Lower leg skin (tissue), 4 donors: Measurements from ENCODE around the gene CDH23. TPM values are rescaled to one million over a fixed set of nuclear protein-coding genes. Genes with fewer than 3 reads are reported as not detected.

Experiments used
- DNase-seq, 2 donors: peaks; one replicate each; pipeline ENCODE4 v3.0.0-alpha.2; 2019; ENCODE audit warnings: low spot score in 2 of 2
- H3K4me3 ChIP-seq: fragments of 200-600 bp; sonication (generic); 2 replicates; pipeline ENCODE4 v1.5.1; 2017; ENCODE audit warnings: mild to moderate bottlenecking, low read depth; ENCODE audit not compliant: poor library complexity, severe bottlenecking
- POLR2A ChIP-seq, 2 donors: fragments of 450-650 bp; IDR thresholded peaks; one replicate each; pipeline ENCODE4 v1.6.1; 2016 to 2017; ENCODE audit warnings: antibody characterized with exemption in 2 of 2, mild to moderate bottlenecking in 1 of 2, moderate library complexity in 1 of 2
- WGBS, 2 donors: methylation state at CpG; one replicate each; pipeline ENCODE4 v1.1.5; 2018; 5-methylcytosine and 5-hydroxymethylcytosine counted together
- intact Hi-C: fragments of 100-400 bp; cut with DNase I; formaldehyde crosslinking; loops from one replicate; pipeline ENCODE4 v1.15.0; 2023; ENCODE audit warnings: low total_unique reads
- total RNA-seq, 4 donors: library from RNA; depleted of rRNA; stranded (reverse); fragments of >200 nt; gene quantifications; one replicate each; pipeline ENCODE4 v1.1.0, GENCODE V29; 2016
- TF ChIP-seq, protein P1 (sequence below), 3 donors: fragments of 450-650 bp; IDR thresholded peaks; one replicate each; pipeline ENCODE4 v1.5.1; 2016; ENCODE audit warnings: antibody characterized with exemption in 3 of 3, mild to moderate bottlenecking in 3 of 3, moderate library complexity in 2 of 3

Gene CDH23
- total RNA-seq, 4 donors from 2014 or later: 1.7 to 9.2 (median 2.6) TPM

DNA sequence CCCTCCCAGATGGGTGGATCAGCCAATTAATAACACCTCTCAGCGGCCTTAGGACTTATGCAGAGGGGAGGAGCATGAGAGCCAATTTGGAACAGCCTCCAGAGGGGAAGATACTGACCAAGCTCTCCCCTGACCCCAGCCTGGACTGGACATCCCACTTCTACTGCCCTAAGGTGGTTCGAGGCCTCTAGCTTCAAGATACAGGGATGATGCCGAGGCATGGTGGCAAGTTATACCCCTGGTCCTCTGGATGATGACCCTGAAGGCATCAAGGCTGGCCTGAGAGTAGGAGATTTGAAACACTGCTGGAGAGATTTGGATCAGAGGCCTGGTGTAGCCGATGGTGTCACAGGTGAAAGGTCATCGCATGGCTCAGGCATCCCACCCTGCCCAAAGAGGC lies 3.2 kb downstream of the CDH23 start:
- TF ChIP-seq POLR2A (IDR thresholded peaks at IDR 0.05): no peak
- 81 to 88% methylated on average over 5 of the region's 5 CpGs for WGBS, 2 donors
- no peak overlapping the region for H3K4me3 ChIP-seq
- peak in 1 of 2 donors; percentile 57 for DNase-seq
- intact Hi-C loops: no loop called here

DNA sequence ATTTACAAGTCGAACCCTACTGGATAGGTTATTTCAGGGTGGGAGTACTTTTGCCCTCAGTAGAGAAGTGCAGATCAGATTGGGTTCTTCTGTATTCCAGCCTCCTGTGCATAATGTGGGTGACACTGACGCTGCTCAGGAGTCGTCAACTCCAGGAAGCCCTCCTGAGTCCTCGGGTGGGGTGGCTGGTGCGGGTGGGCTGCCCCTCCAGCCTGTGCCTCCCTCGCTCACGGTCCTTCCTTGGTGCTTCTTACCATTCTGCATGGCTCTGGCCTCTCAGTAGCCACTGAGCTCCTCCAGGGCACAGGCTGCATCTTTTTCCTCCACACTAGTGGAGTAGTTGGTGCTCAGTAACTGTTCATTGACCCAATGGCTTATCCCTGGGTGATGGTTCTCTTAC lies 4.3 kb downstream of the CDH23 start:
- 91 to 94% methylated on average over 7 of the region's 7 CpGs for WGBS, 2 donors
- TF ChIP-seq POLR2A (IDR thresholded peaks at IDR 0.05): no peak
- TF ChIP-seq, protein P1, sequence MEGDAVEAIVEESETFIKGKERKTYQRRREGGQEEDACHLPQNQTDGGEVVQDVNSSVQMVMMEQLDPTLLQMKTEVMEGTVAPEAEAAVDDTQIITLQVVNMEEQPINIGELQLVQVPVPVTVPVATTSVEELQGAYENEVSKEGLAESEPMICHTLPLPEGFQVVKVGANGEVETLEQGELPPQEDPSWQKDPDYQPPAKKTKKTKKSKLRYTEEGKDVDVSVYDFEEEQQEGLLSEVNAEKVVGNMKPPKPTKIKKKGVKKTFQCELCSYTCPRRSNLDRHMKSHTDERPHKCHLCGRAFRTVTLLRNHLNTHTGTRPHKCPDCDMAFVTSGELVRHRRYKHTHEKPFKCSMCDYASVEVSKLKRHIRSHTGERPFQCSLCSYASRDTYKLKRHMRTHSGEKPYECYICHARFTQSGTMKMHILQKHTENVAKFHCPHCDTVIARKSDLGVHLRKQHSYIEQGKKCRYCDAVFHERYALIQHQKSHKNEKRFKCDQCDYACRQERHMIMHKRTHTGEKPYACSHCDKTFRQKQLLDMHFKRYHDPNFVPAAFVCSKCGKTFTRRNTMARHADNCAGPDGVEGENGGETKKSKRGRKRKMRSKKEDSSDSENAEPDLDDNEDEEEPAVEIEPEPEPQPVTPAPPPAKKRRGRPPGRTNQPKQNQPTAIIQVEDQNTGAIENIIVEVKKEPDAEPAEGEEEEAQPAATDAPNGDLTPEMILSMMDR (IDR thresholded peaks at IDR 0.05): no peak
- DNase-seq: peak in 1 of 2 donors; percentile 75
- H3K4me3 ChIP-seq: no peak overlapping the region
- intact Hi-C loops: no loop called here

DNA sequence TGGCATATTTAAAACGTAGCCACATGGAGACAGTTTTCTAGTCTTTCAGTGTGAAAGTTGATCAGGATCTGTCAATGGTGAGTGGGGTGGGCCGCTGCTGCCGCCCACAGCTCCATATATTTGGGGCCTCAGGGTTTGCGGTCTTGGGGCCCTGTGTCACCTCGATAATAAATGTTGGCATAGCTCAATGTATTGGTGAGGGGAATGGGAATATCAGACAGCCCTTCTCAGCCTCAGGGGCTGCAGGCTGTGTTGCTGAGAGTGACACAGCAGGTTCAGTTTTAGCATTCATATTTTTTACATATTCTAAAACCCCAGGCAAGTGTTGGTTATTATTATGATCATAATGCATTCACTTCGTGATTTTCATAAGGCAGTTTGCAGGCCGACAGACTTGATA lies 5.3 kb downstream of the CDH23 start:
- H3K4me3 ChIP-seq: no peak overlapping the region
- TF ChIP-seq, protein P1 (IDR thresholded peaks at IDR 0.05): no peak
- TF ChIP-seq POLR2A (IDR thresholded peaks at IDR 0.05): no peak
- DNase-seq: peak in 1 of 2 donors; percentile 37
- 91 to 92% methylated on average over 7 of the region's 7 CpGs for WGBS, 2 donors
- intact Hi-C loops: no loop called here

DNA sequence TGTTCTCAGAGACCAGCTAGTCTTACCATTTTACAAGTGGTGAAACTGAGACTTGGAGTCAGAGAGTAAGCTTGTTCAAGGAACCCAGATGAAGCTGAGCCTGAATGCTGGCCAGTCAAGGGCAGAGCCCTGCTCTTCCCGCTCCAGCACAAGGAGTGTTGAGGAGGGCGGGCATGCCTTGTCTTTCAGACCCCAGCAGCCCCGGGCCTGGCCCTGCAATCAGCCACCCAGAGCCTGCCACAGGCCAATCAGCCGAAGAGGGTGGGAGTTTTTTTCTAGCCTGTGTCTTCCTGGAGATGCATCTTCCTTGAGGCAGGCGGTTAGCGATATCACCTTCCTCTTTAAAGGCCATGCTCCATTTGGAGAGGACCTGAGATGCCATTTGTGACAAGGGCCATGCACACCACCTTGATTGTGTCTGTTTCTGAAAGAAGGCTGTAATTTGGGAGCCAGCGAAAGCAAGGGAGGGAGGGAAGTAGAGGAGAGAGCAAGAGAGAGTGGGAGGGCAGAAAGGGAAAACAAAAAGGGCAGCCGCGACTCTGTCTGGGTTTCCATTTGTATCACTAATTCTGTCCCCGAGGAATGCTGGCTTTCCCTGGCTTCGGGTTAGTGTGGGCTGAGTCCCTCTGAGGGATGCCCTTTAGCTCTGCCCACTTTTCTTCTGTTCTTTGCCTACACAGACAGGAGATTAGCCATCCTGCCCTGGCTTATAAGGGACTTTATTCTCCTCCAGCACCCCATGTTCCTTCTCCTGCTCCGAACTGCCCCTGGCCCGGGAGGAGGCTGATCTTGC lies 8.0 kb downstream of the CDH23 start:
- TF ChIP-seq, protein P1 (IDR thresholded peaks at IDR 0.05): no peak
- TF ChIP-seq POLR2A (IDR thresholded peaks at IDR 0.05): no peak
- DNase-seq: peak in 1 of 2 donors; percentile 34
- H3K4me3 ChIP-seq: no peak overlapping the region
- 75 to 76% methylated on average over 13 of the region's 13 CpGs for WGBS, 2 donors
- intact Hi-C loops: no loop called here

DNA sequence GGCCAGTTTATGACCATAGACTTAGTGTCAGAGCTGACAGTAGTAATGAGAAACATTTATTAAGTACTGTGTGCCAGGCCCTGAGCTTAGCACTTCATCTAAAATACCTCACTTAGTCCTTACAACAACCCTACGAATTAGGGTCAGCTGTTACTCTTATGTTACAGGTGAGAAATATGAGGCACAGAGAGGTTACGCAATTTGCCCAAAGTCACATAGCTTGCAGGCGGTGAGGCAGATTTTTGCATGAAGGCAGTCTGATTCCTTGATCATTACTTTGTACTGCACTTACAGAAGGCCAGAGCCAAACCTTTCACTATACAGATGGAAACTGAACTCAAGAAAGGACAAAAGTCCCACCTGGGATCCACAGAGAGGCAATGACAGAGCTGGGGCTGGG lies 10.2 kb downstream of the CDH23 start:
- DNase-seq: no peak
- intact Hi-C loops: no loop called here
- H3K4me3 ChIP-seq: no peak overlapping the region
- TF ChIP-seq POLR2A (IDR thresholded peaks at IDR 0.05): no peak
- TF ChIP-seq, protein P1 (IDR thresholded peaks at IDR 0.05): no peak
- WGBS, 2 donors: 82 to 97% methylated on average over 3 of the region's 3 CpGs

DNA sequence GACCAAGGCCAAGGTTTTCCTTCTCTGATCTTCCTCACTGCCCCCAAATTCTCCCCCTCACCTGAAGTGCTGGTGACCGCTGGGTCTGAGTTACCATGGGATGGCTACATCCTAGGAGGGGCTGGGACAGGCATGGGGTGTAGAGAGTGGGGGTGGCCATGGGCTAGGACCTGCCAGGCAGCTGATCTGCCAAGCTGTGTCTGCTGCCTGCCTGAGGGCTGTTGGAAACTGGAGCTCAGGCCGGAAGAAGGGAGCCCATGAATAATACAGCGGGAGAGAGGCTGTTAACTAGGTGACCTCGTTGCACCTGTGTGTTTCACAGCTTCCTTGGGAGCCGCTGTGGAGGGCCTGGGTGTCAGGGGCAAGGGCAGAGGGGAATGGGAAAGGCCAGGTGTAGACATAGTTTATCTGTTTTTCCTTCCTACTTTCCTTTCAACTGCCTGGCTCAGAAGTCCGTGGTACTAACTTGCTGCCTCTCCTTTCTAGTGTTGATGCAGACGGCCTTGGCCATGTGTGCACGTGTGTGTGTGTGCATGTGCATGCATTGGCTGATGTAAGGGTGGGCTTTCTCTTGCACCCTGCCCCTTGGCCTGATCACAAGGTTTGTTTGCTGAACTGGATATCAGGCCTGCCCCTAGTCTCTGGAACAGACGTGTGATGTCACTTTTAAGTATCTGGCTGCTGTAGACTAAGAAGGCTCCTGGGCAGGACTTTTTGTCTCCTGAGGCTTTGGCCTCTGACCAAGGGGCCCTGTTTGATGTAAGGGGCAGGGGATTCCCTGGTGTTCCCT lies 11.9 kb downstream of the CDH23 start:
- TF ChIP-seq POLR2A (IDR thresholded peaks at IDR 0.05): no peak
- TF ChIP-seq, protein P1 (IDR thresholded peaks at IDR 0.05): no peak
- H3K4me3 ChIP-seq: no peak overlapping the region
- WGBS, 2 donors: 81 to 83% methylated on average over 9 of the region's 9 CpGs
- intact Hi-C loops: no loop called here
- DNase-seq: peak in 1 of 2 donors; percentile 56
